Globus pallidus (tissue), 1 donor: ENCODE measurements around the gene ALPG.
"Not testable (repeated sequence)": the region's sequence is repeated elsewhere in the genome, so short reads cannot be mapped to it uniquely, and the experiment has no call there.

Experiments
- DNase-seq: peaks from one replicate; pipeline ENCODE4 v3.0.0-alpha.2; 2015; ENCODE audit warnings: low spot score

Gene ALPG

DNA sequence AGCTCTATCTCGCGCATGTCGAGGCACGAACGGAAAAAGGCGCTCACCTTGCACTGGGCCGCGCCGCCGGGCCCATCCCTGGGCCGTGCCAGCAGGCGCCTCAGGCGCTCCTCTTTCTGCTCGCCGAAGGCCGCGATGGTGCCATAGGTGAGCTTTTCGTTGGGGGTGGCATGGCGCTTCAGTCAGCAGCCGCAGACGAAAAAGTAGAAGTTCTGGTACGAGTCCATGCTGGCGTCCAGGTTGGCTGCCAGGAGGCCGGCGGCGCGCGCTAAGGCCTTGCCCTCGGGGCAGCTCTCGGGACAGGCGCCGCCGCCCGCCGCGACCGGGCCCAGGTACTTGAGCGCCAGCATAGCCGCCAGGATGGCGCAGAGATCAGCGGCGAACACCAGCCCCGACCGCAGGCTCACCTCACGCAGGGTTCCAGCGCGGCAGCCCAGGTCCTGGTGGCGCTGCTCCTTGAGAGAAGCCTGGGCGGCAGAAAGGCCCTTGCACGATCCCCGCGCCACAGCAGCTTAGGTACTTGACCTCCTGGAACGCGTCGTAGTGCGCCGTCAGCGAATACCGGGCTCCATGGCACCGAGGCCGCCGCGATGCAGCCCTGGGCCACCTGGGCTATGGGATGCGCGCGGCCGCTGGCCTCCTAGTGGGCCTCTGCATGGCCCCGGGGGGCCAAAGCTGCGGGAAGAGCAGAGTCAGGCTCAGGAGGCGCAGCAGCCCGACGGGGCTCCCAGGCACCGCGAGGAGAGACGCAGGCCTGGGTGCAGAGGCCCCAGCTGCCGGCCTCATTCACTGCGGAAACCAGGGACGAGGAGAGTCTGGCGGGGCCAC lies 12.8 kb downstream of the ALPG start:
- DNase-seq = no peak

DNA sequence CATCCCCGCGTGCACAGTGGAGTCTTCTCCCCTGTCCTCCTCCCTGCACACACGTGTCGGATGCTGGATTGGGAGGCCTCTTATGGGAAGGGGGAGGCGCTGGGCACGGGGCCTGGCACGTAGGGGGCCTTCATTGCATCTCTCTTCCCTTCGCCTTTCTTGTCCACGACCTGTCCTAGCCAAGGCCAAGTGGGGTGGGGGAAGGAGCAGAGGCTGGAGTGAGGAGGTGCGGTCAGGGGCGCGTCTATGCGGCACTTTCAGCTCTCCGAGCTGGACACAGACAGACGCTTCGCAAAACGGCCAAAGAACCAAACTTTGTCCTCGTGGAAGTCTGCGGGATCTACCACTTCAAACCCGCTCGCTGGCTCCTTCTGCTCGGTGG lies 13.4 kb downstream of the ALPG start:
- no peak for DNase-seq

DNA sequence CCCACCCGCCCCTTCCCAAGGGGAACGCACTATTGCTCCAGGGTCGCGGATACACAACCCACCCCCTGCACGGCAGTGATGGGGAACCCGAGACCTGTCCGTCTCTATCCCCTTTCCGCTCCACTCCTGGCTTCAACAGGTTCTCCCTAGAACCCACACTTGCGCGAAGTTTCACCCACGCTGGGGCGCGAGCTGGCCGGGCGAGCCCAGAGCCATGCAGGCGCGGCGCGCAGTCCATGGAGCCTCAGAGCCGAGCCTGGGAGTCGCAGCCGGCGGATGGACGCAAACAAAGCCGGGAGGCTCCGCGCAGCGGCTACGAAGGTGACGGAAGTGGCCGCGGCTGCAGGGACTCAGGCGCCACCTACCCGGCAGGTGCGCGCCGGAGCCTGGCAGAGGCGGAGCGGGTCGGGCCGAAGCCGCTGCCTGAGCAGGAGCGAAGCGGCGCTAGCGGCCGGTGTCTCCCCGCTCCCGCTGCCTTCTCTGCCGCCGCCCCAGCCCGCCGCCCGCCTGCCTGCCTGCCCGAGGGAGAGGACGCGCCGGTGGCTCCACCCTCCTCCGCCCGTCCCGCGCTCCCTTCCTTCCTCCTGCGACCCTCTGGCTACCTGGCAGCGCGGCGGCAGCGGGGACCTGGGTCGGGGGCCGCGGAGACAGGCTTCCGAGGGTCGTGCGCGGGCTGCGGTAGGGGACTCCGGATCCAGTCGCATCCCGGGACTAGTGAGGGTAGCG lies 14.0 kb downstream of the ALPG start:
- DNase-seq = no peak

DNA sequence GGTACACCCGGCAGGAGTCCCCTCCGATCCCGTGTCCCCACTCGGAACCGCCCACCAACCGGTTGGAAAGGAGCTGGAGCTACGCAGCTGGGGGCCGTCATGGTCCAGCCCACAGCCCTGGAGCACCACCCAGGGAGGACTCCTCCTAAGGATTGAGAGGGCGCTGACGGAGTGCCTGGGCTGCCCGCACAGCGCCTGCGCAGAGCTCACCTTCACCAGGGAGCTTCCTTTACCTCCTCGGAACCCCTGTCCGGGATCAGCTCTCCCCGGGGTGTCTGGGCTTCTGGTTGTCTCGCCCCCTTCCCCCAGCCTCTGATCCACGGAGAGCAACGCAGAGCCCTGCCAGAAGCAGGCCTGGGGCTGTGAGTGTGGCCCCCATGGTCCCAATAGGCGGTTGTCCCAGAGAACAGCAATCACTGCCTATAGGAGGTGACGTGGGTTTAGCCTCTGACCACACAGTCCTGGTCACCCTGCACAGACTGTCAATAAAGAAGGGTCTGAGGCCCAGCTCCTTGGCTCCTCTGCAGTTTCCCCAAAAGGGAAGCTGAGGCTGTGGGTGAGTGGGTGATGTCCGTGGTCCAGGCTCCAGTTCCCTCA lies 14.6 kb downstream of the ALPG start:
- DNase-seq = no peak

DNA sequence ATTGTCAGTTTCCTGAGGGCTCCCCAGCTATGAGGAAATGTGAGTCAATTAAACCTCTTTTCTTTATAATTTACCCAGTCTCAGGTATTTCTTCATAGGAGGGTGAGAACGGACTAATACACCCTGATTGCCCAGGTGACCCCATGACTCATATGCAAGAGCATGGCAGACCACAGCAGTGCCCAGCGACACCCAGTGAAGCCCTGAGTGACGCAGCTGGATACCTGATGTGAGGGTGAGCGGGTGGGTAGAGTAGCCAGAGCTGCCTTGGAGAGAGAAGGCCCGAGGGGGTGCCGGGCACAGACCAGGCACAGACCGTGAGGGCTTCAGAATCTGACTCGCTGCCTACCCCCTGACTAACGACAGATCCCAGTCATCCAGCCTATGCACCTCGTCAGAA lies 15.4 kb downstream of the ALPG start:
- no peak for DNase-seq

DNA sequence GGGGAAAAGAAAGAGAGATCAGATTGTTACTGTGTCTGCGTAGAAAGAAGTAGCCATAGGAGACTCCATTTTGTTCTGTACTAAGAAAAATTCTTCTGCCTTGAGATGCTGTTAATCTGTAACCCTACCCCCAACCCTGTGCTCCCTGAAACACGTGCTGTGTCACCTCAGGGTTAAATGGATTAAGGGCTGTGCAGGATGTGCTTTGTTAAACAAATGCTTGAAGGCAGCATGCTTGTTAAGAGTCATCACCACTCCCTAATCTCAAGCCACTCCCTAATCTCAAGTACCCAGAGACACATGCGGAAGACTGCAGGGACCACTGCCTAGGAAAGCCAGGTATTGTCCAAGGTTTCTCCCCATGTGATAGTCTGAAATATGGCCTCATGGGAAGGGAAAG lies 16.4 kb downstream of the ALPG start:
- DNase-seq = not testable (repeated sequence)

DNA sequence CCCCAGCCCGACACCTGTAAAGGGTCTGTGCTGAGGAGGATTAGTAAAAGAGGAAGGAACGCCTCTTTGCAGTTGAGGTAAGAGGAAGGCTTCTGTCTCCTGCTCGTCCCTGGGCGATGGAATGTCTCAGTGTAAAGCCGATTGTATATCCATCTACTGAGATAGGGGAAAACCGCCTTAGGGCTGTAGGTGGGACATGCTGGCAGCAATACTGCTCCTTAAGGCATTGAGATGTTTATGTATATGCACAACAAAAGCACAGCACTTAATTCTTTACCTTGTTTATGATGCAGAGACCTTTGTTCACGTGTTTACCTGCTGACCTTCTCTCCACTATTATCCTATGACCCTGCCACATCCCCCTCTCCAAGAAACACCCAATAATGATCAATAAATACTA lies 16.8 kb downstream of the ALPG start:
- not testable (repeated sequence) for DNase-seq

DNA sequence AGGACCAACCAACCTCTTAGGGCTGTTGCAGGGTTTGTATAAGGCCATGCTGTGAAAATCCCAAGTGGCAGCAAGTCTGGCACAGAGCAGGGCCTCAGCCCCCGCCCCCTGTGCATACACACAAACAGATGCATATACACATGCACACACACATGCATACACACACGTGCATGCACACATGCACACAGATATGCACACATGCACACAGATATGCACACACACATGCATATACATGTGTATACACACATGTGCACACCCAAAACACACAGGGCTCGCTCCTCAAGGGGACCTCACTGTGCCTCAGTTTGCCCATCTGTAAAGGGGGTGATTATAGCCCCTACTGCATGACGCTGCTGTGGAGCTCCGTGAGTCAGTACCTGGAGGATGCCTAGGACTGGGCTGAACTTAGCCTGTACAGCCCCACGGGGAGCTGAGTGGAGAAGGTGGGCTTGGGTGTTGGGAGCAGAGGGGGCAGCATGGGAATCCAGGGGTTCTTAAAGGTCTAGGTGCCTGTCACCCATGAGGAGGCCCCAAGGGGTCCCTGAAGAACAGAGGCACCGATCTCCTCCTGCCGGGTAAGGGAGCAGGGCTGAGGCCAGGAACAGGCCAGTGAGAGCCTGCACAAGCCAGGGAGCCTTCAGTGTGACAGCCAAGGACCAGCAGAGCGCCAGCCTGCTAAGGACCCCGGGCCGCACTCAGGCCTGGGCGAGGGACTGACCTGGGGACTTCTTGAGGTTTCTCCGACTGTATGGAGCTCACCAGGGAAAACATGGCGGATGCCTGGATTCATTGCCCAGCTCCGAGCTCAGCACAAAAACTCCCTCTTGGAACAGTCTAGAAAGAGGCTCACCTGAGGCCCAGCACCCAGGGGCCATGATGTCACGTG lies 25.3 kb downstream of the ALPG start:
- DNase-seq = no peak

DNA sequence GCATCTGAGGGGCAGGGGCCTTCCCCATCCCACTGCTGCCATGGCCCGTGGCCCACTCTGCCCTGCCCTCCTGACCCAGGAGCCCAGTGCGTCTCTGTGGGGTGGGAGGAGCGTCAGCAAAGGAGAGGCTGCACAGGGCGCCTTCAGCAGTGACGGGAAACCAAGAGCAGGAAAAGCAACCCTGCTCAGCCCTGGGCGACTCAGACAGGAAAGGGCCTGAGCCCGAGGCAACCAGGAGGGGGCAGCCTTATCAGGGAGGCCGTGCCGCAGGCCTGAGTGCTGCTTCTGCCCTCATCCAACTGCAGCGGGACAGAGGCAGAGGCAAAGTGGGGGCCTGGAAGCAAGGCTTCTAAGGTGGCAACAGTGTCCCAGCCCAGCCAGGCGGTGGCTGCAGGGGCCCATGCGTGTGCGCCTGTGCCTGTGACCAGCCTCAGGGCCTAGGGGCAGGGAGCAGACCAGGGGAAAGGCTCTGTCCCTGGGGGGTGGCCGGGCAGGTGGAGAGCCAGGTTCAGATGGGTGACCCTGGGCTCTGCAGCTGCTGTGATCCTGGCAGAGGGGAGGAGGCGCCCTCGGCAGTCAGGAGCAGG lies 26.0 kb downstream of the ALPG start:
- no peak for DNase-seq

DNA sequence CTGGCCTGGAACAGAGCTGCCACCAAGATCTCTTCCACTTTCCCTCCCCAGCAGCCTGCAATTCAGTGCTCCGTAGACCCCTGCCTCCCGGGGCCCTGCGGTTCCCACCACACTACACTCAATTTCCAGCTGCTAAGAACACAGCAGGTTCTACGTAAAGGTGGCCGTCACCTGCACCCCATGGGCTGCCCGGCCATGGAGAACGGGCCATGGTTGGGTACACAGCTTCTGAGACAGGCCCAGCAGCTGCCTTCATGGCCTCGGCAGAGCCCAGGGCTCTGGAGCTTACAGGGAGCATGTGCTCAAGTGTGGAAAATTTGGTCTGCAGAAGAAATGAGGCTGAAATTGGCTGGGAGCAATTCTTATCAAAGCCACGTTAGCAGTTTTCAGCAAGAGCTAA lies 27.0 kb downstream of the ALPG start:
- DNase-seq = not testable (repeated sequence)

DNA sequence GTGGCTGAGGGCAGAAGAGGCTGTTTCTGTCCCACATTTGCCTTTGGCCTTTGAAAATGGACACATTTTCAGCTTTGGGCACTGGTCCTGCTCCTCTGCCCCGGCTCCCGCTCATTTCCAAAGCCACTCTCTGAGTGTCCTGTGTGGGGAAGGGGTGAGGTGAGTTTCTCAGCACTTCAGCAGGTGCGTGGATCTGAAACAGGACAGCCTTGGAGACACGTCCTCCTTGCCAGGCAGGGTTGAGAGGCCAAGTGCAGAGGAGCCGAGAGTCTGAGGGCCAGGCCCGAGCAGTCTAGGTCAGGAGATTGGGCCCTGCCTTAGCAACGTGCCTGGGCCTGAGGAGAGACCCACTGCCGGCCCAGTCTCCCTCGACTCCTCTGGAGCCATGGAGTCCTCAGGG lies 27.4 kb downstream of the ALPG start:
- DNase-seq = no peak

DNA sequence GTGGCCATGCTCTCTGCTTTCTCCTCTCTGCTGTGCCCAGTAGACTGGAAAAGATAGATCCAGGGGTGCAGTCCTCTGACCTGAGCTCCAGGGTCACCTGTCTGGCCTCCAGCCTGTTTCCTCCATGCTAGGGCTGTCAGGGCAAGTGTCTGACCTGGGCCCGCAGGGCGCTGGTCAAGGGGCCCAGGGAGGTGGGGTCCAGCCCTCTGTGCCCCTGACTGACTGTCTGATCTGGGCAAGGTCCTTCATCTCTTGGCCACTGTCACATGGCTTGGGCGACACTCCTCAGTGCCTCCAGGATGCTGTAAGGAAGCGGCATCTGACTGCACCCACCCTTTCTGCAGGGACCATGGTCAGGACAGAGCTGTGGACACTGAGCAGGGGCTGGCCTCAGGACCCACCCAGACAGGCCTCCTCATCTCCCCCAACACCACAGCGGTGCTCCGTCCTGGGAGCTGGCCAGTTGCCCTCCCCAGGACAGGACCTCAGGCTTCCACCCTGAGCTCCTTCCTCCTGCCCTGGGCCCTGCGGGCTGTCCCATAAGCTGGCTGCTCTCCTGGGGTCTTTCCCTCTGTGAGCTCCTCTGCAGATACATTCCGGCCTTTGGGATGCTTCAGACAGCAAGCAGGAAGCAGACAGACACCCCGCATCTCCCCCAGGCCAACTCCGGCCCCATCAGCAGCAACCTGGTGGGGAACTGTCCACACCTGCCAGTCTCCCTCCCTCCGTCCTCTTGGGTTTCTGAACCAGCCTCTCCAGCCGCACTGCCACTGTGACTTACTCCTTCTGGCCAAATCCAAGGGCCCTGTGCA lies 28.1 kb downstream of the ALPG start:
- DNase-seq = no peak

DNA sequence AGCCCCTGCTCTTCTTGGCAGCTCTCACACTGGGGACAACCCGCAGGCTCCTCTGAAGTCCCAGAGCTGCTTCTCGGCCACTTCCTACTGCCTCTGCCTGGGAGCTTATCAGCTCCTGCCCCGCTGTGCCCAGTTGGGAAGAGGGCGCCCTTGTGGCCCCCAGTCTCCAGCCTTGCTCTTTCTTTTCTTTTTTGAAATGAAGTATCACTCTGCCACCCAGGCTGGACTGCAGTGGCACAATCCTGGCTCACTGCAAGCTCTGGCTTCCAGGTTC lies 28.7 kb downstream of the ALPG start:
- DNase-seq = no peak

DNA sequence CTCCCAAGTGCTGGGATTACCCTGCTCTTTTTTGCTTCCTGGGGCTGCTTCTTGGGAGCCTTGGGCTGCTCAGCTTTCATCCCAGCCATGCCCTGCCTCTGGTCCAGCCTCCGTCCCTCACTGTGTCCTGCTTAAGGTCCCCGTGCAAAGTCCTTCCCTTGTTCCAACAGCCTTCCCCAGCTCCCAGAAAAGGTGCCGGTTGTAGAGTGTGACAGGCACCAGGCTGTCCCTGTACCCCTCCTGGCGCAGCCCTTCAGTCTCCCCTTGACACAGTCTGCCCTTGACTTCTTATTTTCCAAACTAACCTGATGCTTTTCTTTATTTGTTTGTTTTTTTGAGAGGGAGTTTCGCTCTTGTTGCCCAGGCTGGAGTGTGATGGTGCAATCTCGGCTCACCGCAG lies 29.2 kb downstream of the ALPG start:
- DNase-seq = no peak

DNA sequence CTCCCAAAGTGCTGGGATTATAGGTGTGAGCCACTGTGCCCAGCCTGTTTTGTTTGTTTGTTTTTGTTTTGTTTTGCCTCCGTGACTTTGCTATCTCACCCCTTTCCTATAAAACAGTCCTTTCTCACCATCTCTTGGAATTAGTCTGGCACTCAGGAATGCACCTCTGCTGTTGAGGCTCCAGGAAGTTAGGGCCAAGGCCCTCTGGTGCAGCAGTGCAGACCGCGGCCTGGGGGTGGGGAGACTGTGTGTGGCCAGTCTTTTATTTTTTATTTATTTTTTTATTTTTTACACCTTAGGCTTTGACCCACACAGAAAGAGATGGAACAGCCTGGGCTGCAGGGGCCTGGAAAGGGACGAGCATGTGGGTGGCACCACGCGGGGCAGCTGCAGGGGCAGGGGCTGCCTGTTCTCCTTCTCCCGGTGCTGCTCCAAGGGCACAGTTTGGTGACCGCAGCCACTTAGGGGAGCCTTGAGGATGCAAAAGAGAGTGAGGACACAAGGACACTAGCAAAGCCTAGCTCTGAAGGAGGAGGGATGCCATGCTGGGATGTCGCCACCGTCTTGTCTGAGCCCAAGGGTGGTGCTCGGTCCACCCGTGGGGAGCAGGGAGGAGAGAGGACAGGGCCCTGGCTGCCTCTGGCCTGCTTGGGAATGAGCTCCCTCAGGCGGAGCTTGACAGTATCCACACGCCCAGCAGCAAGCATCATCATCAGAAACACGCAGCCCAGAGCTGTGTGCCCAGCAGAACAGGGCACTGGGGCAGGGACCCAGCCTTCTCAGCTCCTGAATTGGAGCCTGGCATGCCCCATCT lies 29.9 kb downstream of the ALPG start:
- DNase-seq = no peak

DNA sequence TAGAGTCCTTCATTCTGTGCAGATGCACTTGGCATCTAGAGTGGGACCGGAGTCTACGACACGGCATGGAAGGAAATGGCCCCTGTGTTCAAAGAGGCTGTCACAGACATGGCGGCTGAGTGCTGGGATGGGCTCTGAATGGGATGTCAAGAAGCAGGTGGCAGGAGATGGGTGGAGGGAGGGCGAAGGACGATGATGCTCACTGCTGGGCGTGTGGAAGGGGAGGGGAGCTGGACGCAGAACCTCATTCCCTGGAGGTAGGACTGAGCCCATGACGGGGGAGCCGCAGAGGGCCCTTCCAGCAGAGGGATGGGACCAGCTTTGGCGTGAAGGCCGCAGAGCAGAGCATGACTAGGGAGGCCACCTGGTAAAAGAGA lies 30.5 kb downstream of the ALPG start:
- DNase-seq = no peak

DNA sequence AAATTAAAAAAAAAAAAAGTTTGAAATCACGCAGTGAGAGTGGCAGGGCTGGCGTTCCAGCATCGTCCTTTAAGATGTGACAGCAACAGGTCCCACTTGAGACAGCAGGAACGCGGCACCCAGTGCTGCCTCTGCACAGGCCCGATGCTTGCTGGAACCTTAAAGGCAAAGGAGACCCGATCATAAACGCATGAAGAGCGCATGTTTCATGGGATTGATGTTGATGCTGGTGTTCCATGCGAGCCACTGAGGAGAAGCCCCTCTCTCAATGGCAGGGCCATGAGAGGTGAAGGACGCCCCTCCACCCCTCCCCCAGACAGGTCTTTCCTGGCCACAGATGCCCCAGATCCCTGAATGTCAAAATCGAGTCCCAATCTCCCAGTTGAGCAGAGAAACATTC lies 31.4 kb downstream of the ALPG start:
- DNase-seq = no peak

DNA sequence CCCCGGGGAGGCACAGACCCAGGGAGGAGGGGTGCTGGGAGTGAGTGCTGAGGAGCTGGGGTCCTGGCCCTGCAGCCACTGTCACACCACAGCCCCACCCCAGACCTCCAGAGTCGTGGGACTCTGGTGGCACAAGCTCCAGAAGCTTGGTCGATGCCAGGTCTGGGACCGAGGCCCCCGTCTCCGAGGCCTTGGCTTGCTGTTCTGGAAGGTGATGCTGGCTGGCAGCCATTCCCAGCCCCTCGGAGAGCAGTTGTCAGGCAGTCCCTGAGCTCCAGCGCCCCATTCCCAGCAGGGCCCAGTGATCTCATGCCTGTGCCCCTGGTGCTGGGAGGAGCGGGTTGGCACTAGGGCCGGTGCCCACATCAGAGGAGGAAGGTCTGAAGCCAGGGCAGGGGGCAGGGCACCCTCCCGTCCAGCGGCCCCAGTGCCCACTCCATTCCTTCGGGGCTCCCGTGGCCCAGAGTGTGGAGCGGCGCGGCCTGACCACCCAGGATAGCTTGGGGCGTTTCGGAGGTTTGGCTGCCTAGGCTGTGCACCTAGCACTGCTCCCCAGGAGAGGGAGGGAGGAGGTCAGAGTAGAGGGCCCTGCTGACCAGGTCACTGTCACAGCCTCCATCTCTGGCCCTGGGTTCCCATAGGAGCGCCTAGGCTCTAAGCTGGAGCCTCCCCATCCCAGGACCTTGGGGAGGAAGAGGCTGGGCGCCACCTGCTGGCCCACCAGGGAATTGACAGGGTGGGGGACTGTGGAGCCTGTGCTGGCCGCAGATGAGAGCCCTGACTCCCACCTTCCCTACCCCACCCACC lies 32.5 kb downstream of the ALPG start:
- no peak for DNase-seq

DNA sequence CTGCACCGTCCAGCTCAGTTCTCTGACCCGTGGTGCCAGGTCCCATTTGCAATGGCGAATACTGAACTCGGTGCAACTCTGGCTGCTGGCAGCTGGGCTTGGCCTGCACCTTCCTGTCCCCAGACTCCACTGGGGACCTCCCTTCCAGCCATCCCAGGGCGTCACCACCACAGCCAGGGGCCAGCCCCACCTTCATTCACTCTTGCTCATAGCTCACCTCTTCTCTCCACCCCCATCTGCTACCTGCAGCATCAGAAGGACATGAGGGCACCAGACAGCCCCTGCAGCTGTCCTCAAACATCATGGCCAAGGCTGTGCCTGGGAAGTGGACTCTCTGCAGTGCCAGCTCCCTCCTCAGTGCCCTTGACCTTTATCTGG lies 33.1 kb downstream of the ALPG start:
- no peak for DNase-seq
